Sigmoid colon (tissue), 7 donors: ENCODE measurements around the gene MICAL1. TPM values are rescaled to one million over a fixed set of nuclear protein-coding genes. Genes with fewer than 3 reads are reported as not detected.

ENCODE experiments used
- DNase-seq: peaks from one replicate; pipeline ENCODE4 v3.0.0-alpha.2; 2019
- H3K27ac ChIP-seq, 4 donors: fragments of 200-600 bp; sonication (generic); one replicate each; pipeline ENCODE4 v1.5.1; 2016 to 2019; ENCODE audit warnings: mild to moderate bottlenecking in 1 of 4
- H3K27me3 ChIP-seq, 3 donors: fragments of 200-600 bp; sonication (generic); one replicate each; pipeline ENCODE4 v1.5.1; 2019; ENCODE audit warnings: mild to moderate bottlenecking in 1 of 3
- H3K36me3 ChIP-seq, 4 donors: fragments of 200-600 bp; sonication (generic); one replicate each; pipeline ENCODE4 v1.5.1; 2016 to 2019
- H3K4me1 ChIP-seq, 4 donors: fragments of 200-600 bp; sonication (generic); one replicate each; pipeline ENCODE4 v1.5.1; 2017 to 2019
- H3K4me3 ChIP-seq, 4 donors: fragments of 200-600 bp; sonication (generic); one replicate each; pipeline ENCODE4 v1.5.1; 2017 to 2019; ENCODE audit warnings: mild to moderate bottlenecking in 2 of 4, moderate library complexity in 1 of 4
- H3K9me3 ChIP-seq, 4 donors: fragments of 200-600 bp in 3 of 4; sonication (generic) in 3 of 4; one replicate each; pipeline versions ENCODE4 v1.5.1 to v1.6.1; 2013 to 2019
- EP300 ChIP-seq, 4 donors: sonication (generic); formaldehyde crosslinking; IDR thresholded peaks; one replicate each; pipeline ENCODE4 v1.6.1; 2017; ENCODE audit warnings: antibody characterized with exemption in 4 of 4
- POLR2A ChIP-seq, 2 donors: fragments of 450-650 bp; IDR thresholded peaks; one replicate each; pipeline ENCODE4 v1.6.1; 2016; ENCODE audit warnings: antibody characterized with exemption in 2 of 2, mild to moderate bottlenecking in 2 of 2, moderate library complexity in 2 of 2
- POLR2AphosphoS5 ChIP-seq, 4 donors: sonication (generic); formaldehyde crosslinking; IDR thresholded peaks; one replicate each; pipeline ENCODE4 v1.6.1; 2017; ENCODE audit warnings: antibody characterized with exemption in 4 of 4
- WGBS, 2 donors: extraction: QIAGEN DNeasy Blood & Tissue Kit; methylation state at CpG; one replicate each; pipeline ENCODE4 v1.1.7; 2013; 5-methylcytosine and 5-hydroxymethylcytosine counted together
- intact Hi-C: fragments of 100-400 bp; cut with DNase I; formaldehyde crosslinking; loops from one replicate; pipeline ENCODE4 v1.15.1; 2023
- polyA plus RNA-seq, 3 donors: library from polyadenylated mRNA; stranded (reverse); fragments of 200-250 nt; gene quantifications; one replicate each; pipeline ENCODE4 v1.2.3, GENCODE V29; 2013
- total RNA-seq, 4 donors: library from RNA; depleted of rRNA; stranded (reverse); fragments of >200 nt; gene quantifications; one replicate each; pipeline ENCODE4 v1.1.0, GENCODE V29; 2016
- TF ChIP-seq, protein P1 (sequence below), 4 experiments: fragments of 450-650 bp in 3 of 4; fragments of 200-600 bp in 1 of 4; IDR thresholded peaks; one replicate each; pipeline ENCODE4 v1.5.1; 2016 to 2019; ENCODE audit warnings: antibody characterized with exemption in 4 of 4, mild to moderate bottlenecking in 3 of 4, moderate library complexity in 2 of 4
- donor health status: healthy with polysubstance abuse.
- donor health status: Bipolar disorder and iron deficiency.
- donor health status: healthy.

MICAL1 gene
- total and polyA plus RNA-seq, 7 donors: 7.8 to 71.3 (median 14.8) TPM

DNA sequence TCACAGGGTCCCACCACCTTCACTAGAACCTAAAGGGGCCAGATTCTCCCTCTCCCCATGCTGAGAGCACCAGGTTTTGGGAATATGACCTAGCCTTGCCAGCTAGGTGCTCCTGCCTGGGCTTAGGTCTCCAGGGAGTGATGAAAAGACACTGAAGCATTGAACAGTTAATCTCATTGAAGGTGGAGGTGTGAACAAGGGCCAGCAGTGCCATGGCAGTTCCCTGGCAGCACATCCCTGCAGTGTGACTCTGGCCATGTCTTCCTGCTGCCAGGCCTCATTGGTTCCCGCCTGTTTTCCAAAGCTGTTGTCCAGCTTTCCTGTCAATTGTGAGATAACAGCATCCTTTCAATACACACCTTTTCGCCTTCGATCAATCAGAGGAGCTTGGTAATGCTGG, 26.1 kb downstream of the MICAL1 start:
- intact Hi-C loops: no loop called here
- Histone ChIP-seq H3K4me3 (no peak overlapping the region), H3K36me3 (no peaks in the 10 kb centered on the region), H3K9me3 (no peaks in the 10 kb centered on the region), H3K4me1 (peaks cover 0 to 12% (median 4%) of the 10 kb centered on the region in 4 donors), H3K27ac (no peak overlapping the region), H3K27me3 (no peaks in the 10 kb centered on the region)
- DNase-seq: no peak
- 93 to 97% methylated on average over 3 of the region's 3 CpGs for WGBS, 2 donors
- no peak for TF ChIP-seq POLR2AphosphoS5 (IDR thresholded peaks at IDR 0.05)
- TF ChIP-seq, protein P1, sequence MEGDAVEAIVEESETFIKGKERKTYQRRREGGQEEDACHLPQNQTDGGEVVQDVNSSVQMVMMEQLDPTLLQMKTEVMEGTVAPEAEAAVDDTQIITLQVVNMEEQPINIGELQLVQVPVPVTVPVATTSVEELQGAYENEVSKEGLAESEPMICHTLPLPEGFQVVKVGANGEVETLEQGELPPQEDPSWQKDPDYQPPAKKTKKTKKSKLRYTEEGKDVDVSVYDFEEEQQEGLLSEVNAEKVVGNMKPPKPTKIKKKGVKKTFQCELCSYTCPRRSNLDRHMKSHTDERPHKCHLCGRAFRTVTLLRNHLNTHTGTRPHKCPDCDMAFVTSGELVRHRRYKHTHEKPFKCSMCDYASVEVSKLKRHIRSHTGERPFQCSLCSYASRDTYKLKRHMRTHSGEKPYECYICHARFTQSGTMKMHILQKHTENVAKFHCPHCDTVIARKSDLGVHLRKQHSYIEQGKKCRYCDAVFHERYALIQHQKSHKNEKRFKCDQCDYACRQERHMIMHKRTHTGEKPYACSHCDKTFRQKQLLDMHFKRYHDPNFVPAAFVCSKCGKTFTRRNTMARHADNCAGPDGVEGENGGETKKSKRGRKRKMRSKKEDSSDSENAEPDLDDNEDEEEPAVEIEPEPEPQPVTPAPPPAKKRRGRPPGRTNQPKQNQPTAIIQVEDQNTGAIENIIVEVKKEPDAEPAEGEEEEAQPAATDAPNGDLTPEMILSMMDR (IDR thresholded peaks at IDR 0.05): no peak
- TF ChIP-seq POLR2A (IDR thresholded peaks at IDR 0.05): no peak
- no peak for TF ChIP-seq EP300 (IDR thresholded peaks at IDR 0.05)

DNA sequence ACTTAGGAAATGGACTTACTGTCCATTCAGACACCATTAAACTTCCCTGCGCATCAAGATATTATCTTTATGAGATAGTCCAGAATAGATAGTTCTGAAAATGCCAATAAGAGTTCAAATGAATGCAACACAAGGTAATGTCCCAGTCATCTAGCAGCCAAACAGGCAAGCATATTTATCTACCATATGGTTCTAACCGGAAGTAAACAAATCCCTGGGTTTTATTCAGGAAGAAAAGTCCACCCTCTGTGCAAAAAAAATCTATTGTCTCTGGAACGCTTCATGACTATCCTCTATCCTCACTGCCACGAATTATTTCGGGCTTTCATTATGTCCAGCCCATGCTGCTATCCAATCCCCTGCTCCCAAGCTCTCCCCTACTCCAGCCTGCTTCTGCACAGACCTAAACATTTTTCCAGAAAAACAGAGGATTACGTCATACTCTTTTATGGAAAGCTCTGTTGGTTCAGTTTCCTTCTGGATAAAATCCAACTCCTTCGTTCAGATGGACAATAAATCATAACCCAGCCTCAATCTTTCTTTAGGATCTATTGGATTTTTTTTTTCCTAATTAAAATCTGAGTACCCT, 26.6 kb downstream of the MICAL1 start:
- H3K27me3 ChIP-seq: no peaks in the 10 kb centered on the region
- H3K27ac ChIP-seq: no peak overlapping the region
- H3K4me3 ChIP-seq: no peak overlapping the region
- 21 to 47% methylated on average over 7 of the region's 7 CpGs for WGBS, 2 donors
- peaks cover 0 to 12% (median 4%) of the 10 kb centered on the region in 4 donors for H3K4me1 ChIP-seq
- intact Hi-C loops: no loop called here
- TF ChIP-seq POLR2A (IDR thresholded peaks at IDR 0.05) (no peak), POLR2AphosphoS5 (IDR thresholded peaks at IDR 0.05) (no peak), EP300 (IDR thresholded peaks at IDR 0.05) (no peak)
- TF ChIP-seq, protein P1 (IDR thresholded peaks at IDR 0.05): no peak
- H3K36me3 ChIP-seq: no peaks in the 10 kb centered on the region
- DNase-seq: no peak
- H3K9me3 ChIP-seq: no peaks in the 10 kb centered on the region

DNA sequence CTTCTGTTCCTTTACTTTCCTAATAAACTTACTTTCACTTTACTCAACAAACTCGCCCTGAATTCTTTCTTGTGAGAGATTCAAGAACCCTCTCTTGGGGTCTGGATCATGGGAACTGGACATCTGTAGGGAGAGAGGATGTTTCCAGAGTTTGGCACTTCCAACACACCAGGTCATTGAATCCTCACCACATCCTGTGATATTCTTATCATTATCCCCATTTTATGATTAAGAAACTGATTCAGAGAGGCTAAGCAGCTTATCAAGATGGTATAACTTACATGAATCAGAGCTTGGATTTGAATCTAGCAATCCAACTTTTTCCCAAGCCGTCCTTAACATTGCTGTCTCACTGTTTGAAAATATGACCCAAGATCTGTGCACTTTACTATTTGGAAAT, 30.6 kb downstream of the MICAL1 start:
- Histone ChIP-seq H3K27ac (no peak overlapping the region), H3K4me1 (peaks cover 0 to 12% (median 4%) of the 10 kb centered on the region in 4 donors), H3K4me3 (no peak overlapping the region), H3K27me3 (no peaks in the 10 kb centered on the region), H3K9me3 (no peaks in the 10 kb centered on the region), H3K36me3 (no peaks in the 10 kb centered on the region)
- TF ChIP-seq, protein P1 (IDR thresholded peaks at IDR 0.05): no peak
- no peak for TF ChIP-seq POLR2A (IDR thresholded peaks at IDR 0.05)
- no peak for TF ChIP-seq EP300 (IDR thresholded peaks at IDR 0.05)
- TF ChIP-seq POLR2AphosphoS5 (IDR thresholded peaks at IDR 0.05): no peak
- DNase-seq: no peak
- WGBS, 2 donors: 88 to 91% methylated on average over 2 of the region's 2 CpGs
- intact Hi-C loops: no loop called here

DNA sequence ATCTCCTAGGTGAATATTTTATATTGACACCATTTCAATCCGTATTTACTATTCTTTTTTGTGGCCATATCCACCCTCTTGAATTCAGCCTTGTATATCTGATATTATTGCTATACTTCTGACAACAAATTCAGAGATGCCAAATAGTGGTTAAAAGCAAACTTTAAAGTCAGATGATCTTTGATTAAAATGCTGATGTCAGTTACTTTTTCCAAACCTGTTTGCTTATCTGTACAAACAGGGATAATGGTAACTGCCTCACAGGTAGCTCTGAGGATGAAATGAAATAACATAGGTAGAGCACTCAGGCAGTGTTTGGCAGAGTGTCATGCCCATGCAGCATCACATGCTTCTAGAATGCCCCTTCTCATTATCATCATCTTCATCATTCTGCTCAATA, 34.4 kb downstream of the MICAL1 start:
- H3K4me1 ChIP-seq: no peaks in the 10 kb centered on the region
- no peaks in the 10 kb centered on the region for H3K27me3 ChIP-seq
- no peaks in the 10 kb centered on the region for H3K9me3 ChIP-seq
- intact Hi-C loops: no loop called here
- H3K36me3 ChIP-seq: no peaks in the 10 kb centered on the region
- WGBS, 2 donors: 78 to 91% methylated on average over 1 of the region's 1 CpG
- no peak for DNase-seq
- TF ChIP-seq EP300 (IDR thresholded peaks at IDR 0.05): no peak
- no peak for TF ChIP-seq POLR2A (IDR thresholded peaks at IDR 0.05)
- TF ChIP-seq, protein P1 (IDR thresholded peaks at IDR 0.05): no peak
- no peak for TF ChIP-seq POLR2AphosphoS5 (IDR thresholded peaks at IDR 0.05)
- no peak overlapping the region for H3K27ac ChIP-seq
- no peak overlapping the region for H3K4me3 ChIP-seq

DNA sequence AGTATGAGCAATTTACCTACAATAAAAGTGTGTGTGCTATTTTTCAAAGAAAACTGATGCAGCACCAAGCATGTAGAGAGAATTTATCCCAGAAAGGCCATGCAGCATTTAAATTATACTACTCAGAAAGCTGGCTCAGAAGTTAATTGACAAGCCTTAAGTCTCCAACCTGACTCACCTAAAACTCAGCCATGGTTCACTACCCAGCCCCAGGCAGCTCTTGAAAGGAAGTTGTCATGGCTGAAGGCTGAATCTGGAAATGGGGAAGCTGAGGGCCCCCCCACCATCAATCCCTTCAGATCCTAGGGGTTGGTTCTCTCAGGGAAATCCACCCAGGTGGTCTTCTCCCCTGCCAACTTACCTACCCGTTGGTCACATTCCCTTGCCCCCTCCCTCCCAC, 34.8 kb downstream of the MICAL1 start:
- no peak overlapping the region for H3K4me3 ChIP-seq
- no peaks in the 10 kb centered on the region for H3K27me3 ChIP-seq
- no peaks in the 10 kb centered on the region for H3K4me1 ChIP-seq
- H3K36me3 ChIP-seq: no peaks in the 10 kb centered on the region
- 57% methylated on average over 1 of the region's 1 CpG for WGBS, 2 donors
- intact Hi-C loops: no loop called here
- H3K27ac ChIP-seq: no peak overlapping the region
- H3K9me3 ChIP-seq: no peaks in the 10 kb centered on the region
- DNase-seq: no peak
- TF ChIP-seq EP300 (IDR thresholded peaks at IDR 0.05) (no peak), POLR2AphosphoS5 (IDR thresholded peaks at IDR 0.05) (no peak), POLR2A (IDR thresholded peaks at IDR 0.05) (no peak)
- TF ChIP-seq, protein P1 (IDR thresholded peaks at IDR 0.05): no peak
